HG02884 (cell line): ENCODE measurements around the gene VPREB1.
"Not testable (repeated sequence)": the region's sequence is repeated elsewhere in the genome, so short reads cannot be mapped to it uniquely, and the experiment has no call there.

Source experiments
- ATAC-seq: cut with Tn5 transposase; IDR thresholded peaks from one replicate; pipeline ENCODE4 v1.9.1; 2021; ENCODE audit warnings: mild to moderate bottlenecking, moderate library complexity; ENCODE audit not compliant: unreplicated experiment

Gene VPREB1, protein sequence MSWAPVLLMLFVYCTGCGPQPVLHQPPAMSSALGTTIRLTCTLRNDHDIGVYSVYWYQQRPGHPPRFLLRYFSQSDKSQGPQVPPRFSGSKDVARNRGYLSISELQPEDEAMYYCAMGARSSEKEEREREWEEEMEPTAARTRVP

DNA sequence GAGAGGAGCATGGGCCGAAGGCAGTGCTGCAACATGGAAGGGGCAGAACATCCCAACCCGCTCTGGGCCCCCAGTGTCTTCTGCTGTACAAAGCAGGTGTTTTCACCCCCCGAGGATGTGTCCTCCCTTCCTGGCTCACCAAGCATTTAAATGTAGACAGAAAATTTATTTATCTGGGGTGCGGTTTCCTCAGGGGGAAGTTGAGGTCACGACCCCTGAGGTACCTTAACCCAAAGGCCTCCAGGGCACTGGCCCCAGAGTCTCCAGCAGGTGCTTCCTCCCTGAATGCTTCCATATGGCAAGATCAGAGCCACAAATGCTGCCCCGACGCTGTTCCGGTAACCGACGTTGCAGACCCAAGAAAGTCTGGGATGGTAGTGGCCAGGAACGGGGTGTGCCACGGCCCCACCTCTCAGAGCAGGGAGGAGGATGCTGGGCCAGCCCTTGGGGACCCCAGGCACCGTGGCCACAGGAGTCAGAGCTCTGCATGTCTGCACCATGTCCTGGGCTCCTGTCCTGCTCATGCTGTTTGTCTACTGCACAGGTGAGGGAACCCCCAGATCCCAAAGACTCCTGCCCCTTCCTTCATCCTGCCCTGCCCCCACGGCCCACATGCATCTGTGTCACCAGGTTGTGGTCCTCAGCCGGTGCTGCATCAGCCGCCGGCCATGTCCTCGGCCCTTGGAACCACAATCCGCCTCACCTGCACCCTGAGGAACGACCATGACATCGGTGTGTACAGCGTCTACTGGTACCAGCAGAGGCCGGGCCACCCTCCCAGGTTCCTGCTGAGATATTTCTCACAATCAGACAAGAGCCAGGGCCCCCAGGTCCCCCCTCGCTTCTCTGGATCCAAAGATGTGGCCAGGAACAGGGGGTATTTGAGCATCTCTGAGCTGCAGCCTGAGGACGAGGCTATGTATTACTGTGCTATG lies at the start of gene VPREB1:
Gene VPREB1, plus strand, starts transcription at position 471 of the 935 bp plus-strand sequence. Its CDS starts 28 bp downstream, at position 499.
- ATAC-seq = no peak

DNA sequence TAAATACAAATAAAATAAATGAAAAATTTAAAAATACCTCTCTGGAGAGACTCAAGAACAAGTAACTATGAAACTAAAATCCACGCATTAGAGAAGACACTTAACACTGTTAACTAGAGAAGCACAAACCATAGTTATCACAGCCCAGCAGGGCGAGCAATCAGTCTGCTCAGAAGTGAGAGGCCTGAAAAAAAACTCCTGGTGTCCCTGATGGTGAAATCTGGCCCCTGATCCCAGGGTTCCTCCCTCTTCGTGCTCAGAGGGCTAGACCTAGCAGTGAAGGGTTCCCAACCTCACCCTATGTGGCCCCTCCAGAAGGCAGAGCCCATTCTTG lies 49.7 kb upstream of the VPREB1 start:
- no peak for ATAC-seq

DNA sequence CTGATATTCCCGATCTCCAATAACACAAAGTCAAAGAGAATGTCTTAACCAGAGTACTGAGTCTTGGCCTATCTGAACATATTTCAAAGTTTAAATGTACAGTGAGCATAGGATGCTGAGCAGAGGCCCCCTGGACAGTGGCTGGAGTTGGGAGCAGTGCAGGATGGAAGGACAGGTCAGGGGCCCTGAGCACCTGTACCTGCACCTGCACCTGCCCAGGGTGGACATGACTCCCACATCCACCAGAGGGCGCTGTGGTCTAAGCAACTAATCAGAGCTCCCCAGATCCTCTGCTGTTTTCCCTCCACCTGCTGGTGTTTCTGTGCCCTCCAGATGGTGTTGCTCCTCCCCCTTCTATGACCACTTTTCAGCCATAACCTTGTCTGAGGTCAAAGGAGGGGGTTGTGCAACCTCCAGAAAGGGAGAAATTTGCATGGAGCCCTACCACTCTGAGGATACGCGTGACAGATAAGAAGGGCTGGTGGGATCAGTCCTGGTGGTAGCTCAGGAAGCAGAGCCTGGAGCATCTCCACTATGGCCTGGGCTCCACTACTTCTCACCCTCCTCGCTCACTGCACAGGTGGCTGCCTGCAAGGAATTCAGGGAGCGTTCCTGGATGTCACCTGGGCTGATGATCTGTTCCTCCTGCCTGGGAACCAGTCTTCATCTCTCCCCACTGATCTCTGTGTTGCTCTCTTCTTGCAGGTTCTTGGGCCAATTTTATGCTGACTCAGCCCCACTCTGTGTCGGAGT lies 49.1 kb upstream of the VPREB1 start:
- no peak for ATAC-seq

DNA sequence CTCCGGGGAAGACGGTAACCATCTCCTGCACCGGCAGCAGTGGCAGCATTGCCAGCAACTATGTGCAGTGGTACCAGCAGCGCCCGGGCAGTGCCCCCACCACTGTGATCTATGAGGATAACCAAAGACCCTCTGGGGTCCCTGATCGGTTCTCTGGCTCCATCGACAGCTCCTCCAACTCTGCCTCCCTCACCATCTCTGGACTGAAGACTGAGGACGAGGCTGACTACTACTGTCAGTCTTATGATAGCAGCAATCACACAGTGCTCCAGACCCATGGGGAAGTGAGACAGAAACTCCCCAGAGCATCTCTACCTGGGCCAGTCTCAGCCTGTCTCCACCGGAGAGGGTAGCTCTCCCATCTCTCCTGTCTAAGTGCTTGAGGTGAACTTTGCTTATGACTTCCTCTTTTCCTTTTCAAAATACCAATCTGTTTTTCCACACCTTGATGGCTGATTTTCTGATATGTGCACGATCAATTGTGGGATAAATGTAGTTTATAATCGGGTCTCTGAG lies 48.5 kb upstream of the VPREB1 start:
- no peak for ATAC-seq

DNA sequence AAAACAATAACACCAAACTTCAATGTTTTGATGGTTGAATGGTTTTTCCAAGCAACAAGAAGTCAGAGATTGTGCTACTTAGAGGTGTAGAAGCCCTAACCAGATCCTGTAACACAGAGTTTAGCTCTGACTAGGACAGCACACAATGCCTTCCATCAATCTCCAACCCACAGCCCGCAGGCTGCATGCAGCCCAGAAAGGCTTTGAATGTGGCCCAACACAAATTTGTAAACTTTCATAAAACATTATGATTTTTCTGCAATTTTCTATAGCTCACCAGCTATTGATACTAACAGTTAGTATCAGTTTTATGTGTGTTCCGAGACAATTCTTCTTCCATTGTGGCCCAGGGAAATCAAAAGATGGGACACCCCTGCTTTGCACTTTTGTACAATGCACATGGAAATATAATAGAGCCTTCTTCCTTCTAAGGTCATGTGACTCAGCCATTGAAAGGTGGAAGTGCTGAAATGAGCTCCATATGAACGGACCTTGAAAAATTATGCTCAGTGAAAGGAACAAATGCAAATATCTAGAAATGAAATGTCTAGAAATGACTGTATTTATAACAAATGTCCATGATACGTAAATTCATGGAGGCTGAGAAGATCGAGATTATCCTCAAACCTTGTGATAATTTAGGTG lies 47.6 kb upstream of the VPREB1 start:
- ATAC-seq = no peak

DNA sequence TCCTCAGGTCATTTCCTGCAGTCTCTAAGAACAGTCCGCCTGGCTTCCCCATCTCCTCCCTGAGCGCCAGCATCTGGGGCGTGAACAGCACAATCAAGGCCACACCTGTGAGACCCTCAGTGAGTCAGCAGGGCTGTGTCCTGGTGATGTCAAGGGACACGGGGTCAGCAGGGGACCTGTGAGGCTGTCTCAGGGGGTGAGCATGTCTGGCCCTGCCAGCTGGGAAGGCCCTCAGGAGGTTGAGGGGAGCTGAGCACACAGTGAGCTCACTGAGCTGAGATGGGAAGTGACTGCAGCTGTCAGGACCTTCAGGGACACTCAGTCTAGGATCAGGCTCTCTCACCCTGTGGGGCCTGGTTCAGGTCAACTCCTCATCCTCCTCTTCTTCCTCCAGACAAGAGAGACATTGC lies 46.6 kb upstream of the VPREB1 start:
- no peak for ATAC-seq

DNA sequence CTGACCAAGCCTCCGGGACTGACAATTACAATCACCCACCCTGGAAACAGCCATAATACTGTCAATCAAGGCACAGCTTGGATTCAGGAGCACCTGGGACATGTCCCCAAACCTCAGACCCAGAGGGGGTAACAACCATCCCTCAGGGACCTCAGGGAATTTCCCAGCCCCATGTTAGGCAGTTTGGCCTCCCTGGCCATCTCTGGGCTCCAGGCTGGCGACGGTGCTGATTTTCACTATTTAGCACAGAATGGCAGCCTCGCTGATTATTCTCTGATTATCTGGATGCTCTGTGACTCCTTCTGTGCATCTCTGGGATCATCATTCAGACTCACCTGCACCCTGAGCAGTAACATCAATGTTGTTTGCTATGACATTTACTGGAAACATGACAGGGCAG lies 45.8 kb upstream of the VPREB1 start:
- no peak for ATAC-seq

DNA sequence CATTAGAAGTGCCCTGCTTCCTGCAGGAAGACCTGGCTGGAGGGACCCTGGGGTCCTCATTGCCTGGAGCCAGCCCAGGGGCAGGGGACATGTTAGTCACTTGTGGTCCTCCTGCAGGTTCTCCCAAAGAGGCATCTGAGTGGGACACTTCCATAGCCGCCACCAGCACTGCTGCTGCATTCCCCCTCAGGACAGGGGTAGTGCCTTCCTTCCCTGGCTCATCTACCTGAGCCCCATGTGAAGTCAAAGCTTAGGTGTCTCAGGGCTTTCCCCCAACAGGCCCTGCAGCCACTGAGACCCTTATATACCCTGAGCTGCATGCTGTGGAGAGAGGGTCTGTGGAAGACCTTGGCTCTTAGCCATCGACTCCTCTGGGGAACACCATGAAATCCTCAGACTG lies 45.0 kb upstream of the VPREB1 start:
- no peak for ATAC-seq

DNA sequence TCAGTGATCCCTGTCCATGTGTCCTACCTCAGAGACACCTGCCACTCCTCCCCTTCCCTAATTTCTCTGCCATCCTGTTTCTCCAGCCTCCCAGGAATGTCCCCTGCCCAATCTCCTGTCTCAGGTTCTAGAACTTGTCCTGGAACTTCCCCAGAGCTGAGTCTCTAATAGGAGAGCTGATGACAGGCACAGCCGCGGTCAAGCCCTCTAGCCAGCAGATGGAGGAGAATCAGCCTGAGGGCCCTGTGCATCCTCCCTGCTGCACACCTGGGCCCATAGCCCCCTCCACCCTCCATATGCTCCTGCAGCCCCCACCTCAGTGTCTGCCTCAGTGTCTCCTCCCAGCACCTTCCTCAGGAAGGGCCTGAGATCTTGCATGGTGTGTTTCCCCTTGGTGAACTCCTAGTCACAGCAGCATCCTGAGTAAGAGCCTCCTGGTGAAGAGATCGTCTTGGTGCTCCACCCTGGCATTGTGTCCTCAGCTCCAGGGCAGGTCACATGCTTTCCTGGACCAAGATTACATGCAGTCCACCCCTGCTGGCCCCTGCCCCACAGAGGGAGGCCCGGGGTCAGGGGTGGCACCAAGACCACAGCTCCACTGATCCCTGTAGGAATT lies 43.9 kb upstream of the VPREB1 start:
- no peak for ATAC-seq

DNA sequence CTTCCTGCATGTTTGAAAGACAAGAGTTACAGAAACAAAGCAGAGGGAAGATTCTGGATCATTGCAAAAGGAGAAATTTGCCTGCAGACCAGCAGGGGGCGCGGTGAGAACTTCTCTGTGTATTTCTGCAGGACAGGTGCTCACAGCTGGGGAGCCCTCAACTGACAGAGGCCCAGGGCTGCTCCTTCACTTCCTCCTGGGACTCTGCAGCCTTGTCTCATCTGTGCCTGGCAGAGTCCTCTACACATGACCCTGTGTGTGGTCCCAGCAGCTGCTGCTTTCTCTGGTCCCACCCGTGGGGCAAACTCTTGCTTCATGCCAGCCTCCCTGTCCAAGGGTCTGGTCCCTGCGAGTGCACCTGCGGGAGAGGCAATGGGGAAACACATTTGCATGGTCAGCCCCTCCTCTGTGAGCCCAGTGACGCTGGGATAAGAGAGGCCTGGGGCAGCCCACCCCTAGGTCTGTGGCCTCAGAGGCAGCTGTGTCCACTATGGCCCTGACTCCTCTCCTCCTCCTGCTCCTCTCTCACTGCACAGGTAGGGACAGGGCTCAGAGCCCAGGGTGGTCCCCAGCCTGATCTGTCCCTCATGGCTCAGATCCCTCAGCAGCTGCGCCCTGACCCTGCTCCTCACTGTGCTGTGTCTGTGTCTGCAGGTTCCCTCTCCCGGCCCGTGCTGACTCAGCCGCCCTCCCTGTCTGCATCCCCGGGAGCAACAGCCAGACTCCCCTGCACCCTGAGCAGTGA lies 43.2 kb upstream of the VPREB1 start:
- ATAC-seq = no peak

DNA sequence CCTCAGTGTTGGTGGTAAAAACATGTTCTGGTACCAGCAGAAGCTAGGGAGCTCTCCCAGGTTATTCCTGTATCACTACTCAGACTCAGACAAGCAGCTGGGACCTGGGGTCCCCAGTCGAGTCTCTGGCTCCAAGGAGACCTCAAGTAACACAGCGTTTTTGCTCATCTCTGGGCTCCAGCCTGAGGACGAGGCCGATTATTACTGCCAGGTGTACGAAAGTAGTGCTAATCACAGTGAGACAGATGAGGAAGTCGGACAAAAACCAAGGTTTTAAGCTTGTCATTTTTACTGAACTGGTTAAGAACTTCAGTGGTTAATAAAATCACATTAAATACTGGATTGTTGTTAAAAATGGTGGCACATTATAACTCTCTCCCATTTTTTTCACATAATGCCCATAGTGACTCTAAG lies 42.6 kb upstream of the VPREB1 start:
- ATAC-seq = no peak

DNA sequence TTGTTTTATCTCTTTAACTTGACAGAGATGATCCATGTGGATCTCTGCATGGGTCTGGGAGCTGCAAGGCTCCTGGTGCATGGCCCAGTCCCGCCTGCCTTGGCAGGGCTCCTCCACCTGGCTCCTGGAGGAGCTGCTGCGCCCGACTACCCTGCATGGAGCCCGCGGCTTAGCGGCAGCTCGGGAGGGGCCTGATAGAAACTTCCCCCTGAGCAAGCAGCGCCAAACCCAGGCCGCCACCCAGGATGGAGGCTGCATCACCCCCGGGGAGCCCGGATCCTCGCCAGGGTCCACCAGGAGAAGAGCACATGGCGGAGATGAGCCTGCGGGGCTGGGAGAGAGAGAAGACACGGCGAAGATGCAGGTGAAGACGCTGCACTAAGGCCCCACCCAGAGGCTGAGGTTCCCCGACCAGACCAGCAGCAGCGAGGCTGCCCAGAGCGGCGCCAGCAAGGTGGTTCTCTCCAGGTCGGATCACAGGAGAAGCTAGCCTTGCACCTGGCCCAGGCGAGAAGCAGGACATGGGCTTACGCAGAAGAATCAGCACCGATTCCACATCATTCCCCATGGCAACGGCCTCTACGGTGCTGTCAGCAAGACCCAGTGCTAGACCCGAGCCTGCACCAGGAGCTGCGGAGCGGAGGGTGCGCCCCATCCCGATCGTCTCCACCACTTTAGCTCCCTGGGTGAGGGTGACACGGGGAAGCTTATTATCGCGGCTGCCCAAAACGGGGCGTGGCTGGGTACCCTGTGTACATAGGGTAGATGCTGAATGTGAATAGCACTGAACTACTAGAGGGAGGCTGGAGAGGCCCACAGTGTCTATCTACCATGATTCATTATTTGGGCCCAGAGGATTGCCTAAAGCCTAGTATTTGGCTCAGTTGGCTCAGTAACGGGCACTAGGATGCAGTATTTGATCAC lies 41.3 kb upstream of the VPREB1 start:
- ATAC-seq = no peak

DNA sequence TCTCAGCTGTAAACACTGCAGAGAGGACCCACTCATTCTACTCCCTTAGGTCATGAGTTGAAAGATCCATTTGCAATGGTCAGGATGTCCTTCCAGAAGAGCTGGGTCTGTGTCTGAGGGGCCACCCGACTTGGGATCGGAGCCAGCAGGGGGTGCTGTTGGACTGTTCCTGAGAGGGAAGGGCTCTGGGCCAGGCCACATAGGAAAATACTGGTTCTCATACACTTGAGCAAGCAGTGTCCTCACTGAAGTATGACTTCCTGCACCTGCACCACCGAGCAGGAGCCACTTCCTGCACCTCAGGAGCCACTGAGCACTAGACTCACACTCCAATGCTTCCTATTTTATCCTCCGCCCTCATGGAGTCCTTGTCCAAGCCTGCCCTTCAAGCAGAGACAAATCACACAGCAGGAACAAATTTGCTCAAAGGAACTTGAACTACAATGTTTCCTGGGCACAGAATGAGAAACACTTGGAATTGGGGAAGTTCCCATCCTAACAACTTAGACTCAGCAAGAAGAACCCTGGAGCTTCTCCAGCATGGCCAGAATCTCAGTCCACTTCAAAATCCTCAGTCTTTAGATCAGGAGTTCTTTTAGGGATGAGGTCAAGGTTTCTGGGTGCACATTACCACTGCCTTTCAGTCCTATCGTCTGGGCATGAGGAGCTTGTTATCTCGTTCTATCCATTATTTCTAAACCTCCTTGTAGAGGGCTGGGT lies 36.6 kb upstream of the VPREB1 start:
- peak; percentile 75 for ATAC-seq

DNA sequence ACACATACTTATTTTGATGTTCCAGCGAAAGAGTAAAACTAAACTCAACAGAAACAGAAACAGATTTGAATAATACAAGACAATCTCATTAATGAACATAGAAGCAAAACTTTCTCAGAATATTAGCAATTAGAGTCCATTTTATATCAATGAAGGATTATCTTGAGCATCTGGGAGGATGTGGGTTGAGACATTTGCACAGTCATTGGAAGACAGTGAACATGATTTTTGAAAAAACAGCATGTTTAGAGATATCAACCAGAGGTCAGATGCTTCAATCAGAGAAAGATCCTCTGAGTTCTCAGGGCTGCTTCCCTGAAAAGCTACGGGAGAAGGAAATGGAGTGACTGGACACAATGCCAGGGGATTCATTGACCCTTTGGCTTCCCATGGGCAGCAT lies 35.9 kb upstream of the VPREB1 start:
- no peak for ATAC-seq

DNA sequence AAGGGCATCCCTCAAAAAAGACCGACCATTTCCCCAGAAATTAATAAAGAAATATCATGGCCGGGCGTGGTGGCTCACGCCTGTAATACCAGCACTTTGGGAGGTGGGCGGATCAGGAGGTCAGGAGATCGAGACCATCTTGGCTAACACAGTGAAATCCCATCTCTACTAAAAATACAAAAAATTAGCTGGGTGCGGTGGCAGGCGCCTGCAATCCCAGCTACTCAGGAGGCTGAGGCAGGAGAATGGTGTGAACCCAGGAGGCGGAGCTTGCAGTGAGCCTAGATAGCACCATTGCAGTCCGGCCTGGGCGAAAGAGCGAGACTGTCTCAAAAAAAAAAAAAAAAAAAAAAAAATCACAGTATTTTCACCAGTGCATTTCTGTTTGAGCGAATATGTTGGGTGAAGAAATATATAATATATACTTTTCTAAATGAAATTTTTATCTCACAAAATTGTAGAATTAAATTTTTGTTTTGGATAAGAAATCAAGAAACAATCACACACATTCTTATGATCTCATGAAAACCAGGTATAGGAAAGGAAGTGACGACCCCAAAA lies 35.4 kb upstream of the VPREB1 start:
- not testable (repeated sequence) for ATAC-seq

DNA sequence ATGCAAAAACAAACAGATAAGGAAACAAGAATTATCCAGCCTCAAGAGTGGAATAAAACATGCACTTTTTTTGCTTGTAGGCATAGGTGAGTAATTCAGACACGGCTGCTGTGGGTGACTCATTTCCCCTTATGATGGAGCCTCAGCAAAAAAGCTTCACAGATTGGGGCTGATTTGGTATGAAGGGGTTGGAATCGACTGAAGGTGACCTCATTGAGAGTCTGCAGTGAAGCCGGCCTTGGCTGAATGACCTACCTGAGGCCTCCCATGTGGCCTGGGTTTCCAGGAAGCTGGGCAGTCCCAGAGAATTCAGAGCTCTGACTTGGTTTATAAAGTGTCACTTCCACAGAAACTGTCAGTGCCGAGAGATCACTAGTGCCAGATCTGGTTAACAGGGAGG lies 34.2 kb upstream of the VPREB1 start:
- ATAC-seq = no peak

DNA sequence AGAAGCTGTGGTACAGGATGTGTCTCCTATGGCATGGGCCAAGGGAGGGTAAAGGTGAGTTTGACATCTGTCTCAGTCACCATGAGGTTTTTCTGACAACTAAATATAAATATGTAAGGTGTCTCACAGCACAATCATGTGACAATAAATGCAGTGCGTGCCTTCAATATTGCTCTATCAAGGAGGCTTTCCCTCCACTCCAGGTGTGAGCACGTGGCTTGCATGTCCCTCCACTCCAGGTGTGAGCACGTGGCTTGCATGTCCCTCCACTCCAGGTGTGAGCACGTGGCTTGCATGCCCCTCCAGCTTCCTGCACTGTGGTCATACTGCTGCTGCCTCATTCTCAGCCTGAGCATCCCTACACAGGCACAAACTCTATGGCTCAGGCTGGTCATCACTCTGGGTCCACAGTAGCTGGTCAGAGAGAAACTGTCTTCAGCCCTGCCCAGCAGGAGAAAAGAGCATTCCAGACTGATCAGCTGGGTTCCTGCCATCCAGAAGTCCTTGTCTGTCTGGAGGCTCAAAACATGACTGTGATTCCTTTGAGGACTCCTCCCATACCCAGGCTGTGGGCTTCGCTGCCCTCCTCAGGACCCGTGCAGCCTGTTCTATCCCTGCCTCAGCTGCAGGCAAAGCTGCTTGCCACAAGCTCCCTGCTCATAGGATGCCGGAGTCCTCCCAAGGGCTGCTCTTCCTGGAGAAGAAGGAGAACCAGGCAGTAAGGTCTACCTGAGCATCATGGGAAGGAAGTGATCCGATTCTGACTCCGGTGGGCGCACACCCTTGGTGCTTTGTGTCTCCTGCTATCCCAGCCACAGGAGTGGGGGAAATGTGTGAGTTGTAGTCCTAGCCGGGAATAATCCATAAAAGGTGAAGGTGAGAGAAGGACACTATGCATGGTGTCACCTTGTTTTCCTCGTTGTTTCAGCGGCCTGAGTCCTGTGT lies 33.4 kb upstream of the VPREB1 start:
- no peak for ATAC-seq
